ENCODE measurements around the gene ZC2HC1C.

The ZC2HC1C gene

GRCh38 chr14:75069121-75069810, at the start of gene ZC2HC1C:
Gene ZC2HC1C, plus strand, starts transcription at chr14:75069641. Its CDS starts 933 bp downstream, at chr14:75070574.
- no peak for DNase-seq (ENCODE audit: low read depth in 2 of 2)

- DNase-seq (ENCODE audit: low read depth in 2 of 2), result no peak
These were observed 46.8 kb upstream of the ZC2HC1C start for GRCh38 chr14:75022655-75023054.

- DNase-seq (ENCODE audit: low read depth in 2 of 2), result no peak
These were observed 46.3 kb upstream of the ZC2HC1C start for GRCh38 chr14:75023108-75023507.

- no peak for DNase-seq (ENCODE audit: low read depth in 2 of 2)
These were observed 44.4 kb upstream of the ZC2HC1C start for GRCh38 chr14:75025082-75025481.

- DNase-seq (ENCODE audit: low read depth in 2 of 2), result no peak
These were observed 43.6 kb upstream of the ZC2HC1C start for GRCh38 chr14:75025876-75026275.

- no peak for DNase-seq (ENCODE audit: low read depth in 2 of 2)
These were observed 39.3 kb upstream of the ZC2HC1C start for GRCh38 chr14:75030147-75030546.

GRCh38 chr14:75032939-75033338, 36.5 kb upstream of the ZC2HC1C start:
- DNase-seq (ENCODE audit: low read depth in 2 of 2), result no peak

- no peak for DNase-seq (ENCODE audit: low read depth in 2 of 2)
These were observed 28.9 kb upstream of the ZC2HC1C start for GRCh38 chr14:75040507-75040906.

GRCh38 chr14:75040959-75041358, 28.5 kb upstream of the ZC2HC1C start:
- DNase-seq (ENCODE audit: low read depth in 2 of 2), result no peak

GRCh38 chr14:75041613-75042012, 27.8 kb upstream of the ZC2HC1C start:
- no peak for DNase-seq (ENCODE audit: low read depth in 2 of 2)

GRCh38 chr14:75042035-75042434, 27.4 kb upstream of the ZC2HC1C start:
- DNase-seq (ENCODE audit: low read depth in 2 of 2), result no peak

GRCh38 chr14:75044322-75044721, 25.1 kb upstream of the ZC2HC1C start:
- DNase-seq (ENCODE audit: low read depth in 2 of 2), result no peak

- no peak for DNase-seq (ENCODE audit: low read depth in 2 of 2)
These were observed 24.7 kb upstream of the ZC2HC1C start for GRCh38 chr14:75044752-75045151.

- DNase-seq (ENCODE audit: low read depth in 2 of 2), result no peak
These were observed 23.2 kb upstream of the ZC2HC1C start for GRCh38 chr14:75046275-75046674.

- no peak for DNase-seq (ENCODE audit: low read depth in 2 of 2)
These were observed 22.5 kb upstream of the ZC2HC1C start for GRCh38 chr14:75046899-75047298.

- no peak for DNase-seq (ENCODE audit: low read depth in 2 of 2)
These were observed 21.9 kb upstream of the ZC2HC1C start for GRCh38 chr14:75047506-75047905.

GRCh38 chr14:75048101-75048500, 21.3 kb upstream of the ZC2HC1C start:
- no peak for DNase-seq (ENCODE audit: low read depth in 2 of 2)

GRCh38 chr14:75049136-75049535, 20.3 kb upstream of the ZC2HC1C start:
- no peak for DNase-seq (ENCODE audit: low read depth in 2 of 2)

- DNase-seq (ENCODE audit: low read depth in 2 of 2), result no peak
These were observed 19.7 kb upstream of the ZC2HC1C start for GRCh38 chr14:75049731-75050201.

- peak; percentile 60 to 62 for DNase-seq (ENCODE audit: low read depth in 2 of 2)
These were observed 18.4 kb upstream of the ZC2HC1C start, which contains the start of gene MLH3 for GRCh38 chr14:75050852-75051555. Gene MLH3, minus strand, starts transcription at chr14:75051467. Its CDS starts 1,812 bp downstream, at chr14:75049655.

- no peak for DNase-seq (ENCODE audit: low read depth in 2 of 2)
These were observed 17.9 kb upstream of the ZC2HC1C start for GRCh38 chr14:75051556-75051899.

GRCh38 chr14:75053396-75054291, 15.8 kb upstream of the ZC2HC1C start:
- no peak for DNase-seq (ENCODE audit: low read depth in 2 of 2)

Measured in activated CD8-positive, alpha-beta memory T cell treated with anti-CD3 and anti-CD28 coated beads for 4 hours (primary cell).